ENCODE data around the gene NID2.

Gene NID2

GRCh38 chr14:52095336-52095735 is 26.5 kb upstream of the NID2 start:
- no peaks in the 10 kb centered on the region for H3K9me3 ChIP-seq
- DNase-seq, result no peak
- no peak overlapping the region for H3K4me3 ChIP-seq (ENCODE audit: low read depth, low read length)
- H3K27me3 ChIP-seq, result no peaks in the 10 kb centered on the region
- H3K4me1 ChIP-seq, result no peaks in the 10 kb centered on the region
- no peaks in the 10 kb centered on the region for H3K36me3 ChIP-seq
- TF ChIP-seq, protein P1, sequence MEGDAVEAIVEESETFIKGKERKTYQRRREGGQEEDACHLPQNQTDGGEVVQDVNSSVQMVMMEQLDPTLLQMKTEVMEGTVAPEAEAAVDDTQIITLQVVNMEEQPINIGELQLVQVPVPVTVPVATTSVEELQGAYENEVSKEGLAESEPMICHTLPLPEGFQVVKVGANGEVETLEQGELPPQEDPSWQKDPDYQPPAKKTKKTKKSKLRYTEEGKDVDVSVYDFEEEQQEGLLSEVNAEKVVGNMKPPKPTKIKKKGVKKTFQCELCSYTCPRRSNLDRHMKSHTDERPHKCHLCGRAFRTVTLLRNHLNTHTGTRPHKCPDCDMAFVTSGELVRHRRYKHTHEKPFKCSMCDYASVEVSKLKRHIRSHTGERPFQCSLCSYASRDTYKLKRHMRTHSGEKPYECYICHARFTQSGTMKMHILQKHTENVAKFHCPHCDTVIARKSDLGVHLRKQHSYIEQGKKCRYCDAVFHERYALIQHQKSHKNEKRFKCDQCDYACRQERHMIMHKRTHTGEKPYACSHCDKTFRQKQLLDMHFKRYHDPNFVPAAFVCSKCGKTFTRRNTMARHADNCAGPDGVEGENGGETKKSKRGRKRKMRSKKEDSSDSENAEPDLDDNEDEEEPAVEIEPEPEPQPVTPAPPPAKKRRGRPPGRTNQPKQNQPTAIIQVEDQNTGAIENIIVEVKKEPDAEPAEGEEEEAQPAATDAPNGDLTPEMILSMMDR (IDR thresholded peaks at IDR 0.05; ENCODE audit: low read depth, low read length), result no peak

- DNase-seq, result no peak
- TF ChIP-seq, protein P1 (IDR thresholded peaks at IDR 0.05; ENCODE audit: low read depth, low read length), result no peak
- H3K27me3 ChIP-seq, result no peaks in the 10 kb centered on the region
- no peaks in the 10 kb centered on the region for H3K36me3 ChIP-seq
- no peak overlapping the region for H3K4me3 ChIP-seq (ENCODE audit: low read depth, low read length)
- H3K9me3 ChIP-seq, result no peaks in the 10 kb centered on the region
- no peaks in the 10 kb centered on the region for H3K4me1 ChIP-seq
These were observed 25.9 kb upstream of the NID2 start for GRCh38 chr14:52094546-52095271.

DNA sequence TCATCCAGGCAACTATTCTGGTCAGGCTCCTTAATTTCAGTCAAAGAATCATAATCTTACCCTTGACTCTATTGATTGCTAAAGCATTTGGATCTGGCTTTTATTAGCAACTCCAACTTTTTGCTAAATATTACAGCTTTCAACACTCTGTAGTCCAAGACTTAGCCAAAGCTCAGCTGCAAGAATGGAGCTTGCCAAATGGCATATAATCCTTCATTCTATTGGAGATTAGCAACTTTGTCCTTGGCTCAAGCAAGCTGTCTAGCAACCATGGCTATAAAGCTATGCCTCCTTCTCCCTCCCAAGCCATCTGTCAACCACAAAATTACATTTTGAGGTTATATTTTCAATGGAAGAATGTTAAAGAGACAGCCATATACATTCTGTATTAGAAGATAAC is 23.1 kb upstream of the NID2 start:
- no peaks in the 10 kb centered on the region for H3K9me3 ChIP-seq
- TF ChIP-seq, protein P1 (IDR thresholded peaks at IDR 0.05; ENCODE audit: low read depth, low read length), result no peak
- no peaks in the 10 kb centered on the region for H3K27me3 ChIP-seq
- H3K36me3 ChIP-seq, result no peaks in the 10 kb centered on the region
- H3K4me3 ChIP-seq (ENCODE audit: low read depth, low read length), result no peak overlapping the region
- no peak for DNase-seq
- no peaks in the 10 kb centered on the region for H3K4me1 ChIP-seq

DNA sequence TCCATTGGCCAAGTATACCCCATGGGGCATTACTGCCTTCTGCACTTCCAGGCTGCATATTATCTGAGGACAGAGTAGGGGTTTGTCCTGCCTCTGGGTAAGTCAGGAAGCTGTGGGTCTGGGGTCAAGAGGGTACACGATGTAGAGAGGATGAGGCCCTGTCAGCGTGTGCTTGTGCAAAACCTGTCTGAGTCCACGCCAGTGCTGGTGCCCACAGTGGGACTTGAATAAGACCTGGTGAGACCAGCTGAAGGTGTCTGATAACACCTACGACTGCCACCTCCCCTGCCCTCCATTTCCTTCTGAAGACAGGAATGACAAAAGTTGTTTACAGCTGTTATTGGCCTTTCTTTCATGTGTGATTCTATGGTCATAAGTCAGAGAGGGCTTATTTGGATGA is 22.1 kb upstream of the NID2 start:
- no peak for DNase-seq
- Histone ChIP-seq H3K4me1 (no peaks in the 10 kb centered on the region), H3K36me3 (no peaks in the 10 kb centered on the region), H3K9me3 (no peaks in the 10 kb centered on the region), H3K4me3 (ENCODE audit: low read depth, low read length) (no peak overlapping the region), H3K27me3 (no peaks in the 10 kb centered on the region)
- TF ChIP-seq, protein P1 (IDR thresholded peaks at IDR 0.05; ENCODE audit: low read depth, low read length), result no peak

DNA sequence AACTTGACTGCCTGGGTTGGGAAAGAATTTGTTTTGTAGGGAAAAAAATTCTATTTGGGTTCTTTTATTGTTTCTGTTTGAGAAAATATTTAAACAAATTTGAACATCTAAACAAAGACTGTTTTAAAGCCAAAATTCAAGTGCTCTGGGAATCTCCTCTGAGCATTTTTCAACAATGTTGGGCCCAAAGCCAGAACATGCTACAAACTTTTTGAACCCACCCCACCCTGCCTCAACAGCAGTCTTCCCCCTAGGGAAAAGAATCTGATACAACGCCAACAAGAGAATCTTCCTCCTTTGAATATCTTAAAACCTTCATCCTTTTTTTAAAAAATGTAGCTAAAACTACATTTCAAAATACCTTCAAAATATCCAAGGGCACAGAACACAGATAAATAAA is 20.4 kb upstream of the NID2 start:
- Histone ChIP-seq H3K4me3 (ENCODE audit: low read depth, low read length) (no peak overlapping the region), H3K9me3 (no peaks in the 10 kb centered on the region), H3K4me1 (no peaks in the 10 kb centered on the region), H3K36me3 (no peaks in the 10 kb centered on the region), H3K27me3 (no peaks in the 10 kb centered on the region)
- no peak for DNase-seq
- TF ChIP-seq, protein P1 (IDR thresholded peaks at IDR 0.05; ENCODE audit: low read depth, low read length), result no peak

DNA sequence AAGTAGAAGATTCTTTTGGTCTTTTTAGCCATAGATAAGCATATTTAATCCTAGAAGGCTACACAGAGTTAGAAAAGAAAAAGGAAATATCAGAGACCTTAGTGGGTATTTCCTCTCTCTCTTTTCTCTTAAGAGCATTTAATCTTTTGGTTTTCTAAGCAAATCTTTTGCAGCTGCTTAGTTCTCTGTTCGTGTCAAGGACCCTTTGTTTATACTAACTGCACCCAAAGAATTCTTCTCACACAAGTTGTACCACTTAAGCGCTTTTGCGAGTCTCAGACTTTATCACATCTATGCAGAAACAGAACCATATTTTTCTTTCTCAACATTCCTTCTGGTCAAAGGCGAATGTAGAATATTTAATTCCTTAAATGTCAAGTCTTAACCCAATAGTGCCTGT is 17.9 kb upstream of the NID2 start:
- Histone ChIP-seq H3K27me3 (no peaks in the 10 kb centered on the region; the same call in 1 of the 2 replicates), H3K36me3 (no peaks in the 10 kb centered on the region), H3K4me1 (no peaks in the 10 kb centered on the region), H3K4me3 (ENCODE audit: low read depth, low read length) (no peak overlapping the region), H3K9me3 (no peaks in the 10 kb centered on the region)
- no peak for DNase-seq
- TF ChIP-seq, protein P1 (IDR thresholded peaks at IDR 0.05; ENCODE audit: low read depth, low read length), result no peak

Measured in BE2C (cell line).